Karpas-422 (cell line): ENCODE results near the gene E2F4. TPM values are rescaled to one million over a fixed set of nuclear protein-coding genes. Genes with fewer than 3 reads are reported as not detected.

Source experiments
- DNase-seq: peaks from one replicate; pipeline ENCODE4 v3.0.0-alpha.2; 2015
- H2AFZ ChIP-seq: fragments of 200-600 bp; sonication (generic); 2 replicates; pipeline ENCODE4 v1.6.1; 2014; ENCODE audit warnings: antibody characterized with exemption, low read length, mixed read lengths
- H3K27ac ChIP-seq: fragments of 200-600 bp; sonication (generic); 2 replicates; pipeline ENCODE4 v1.5.1; 2014; ENCODE audit warnings: mild to moderate bottlenecking, low read length, moderate library complexity
- H3K27me3 ChIP-seq: fragments of 200-600 bp; sonication (generic); 2 replicates; pipeline ENCODE4 v1.6.1; 2014; ENCODE audit warnings: low read length, mixed read lengths
- H3K36me3 ChIP-seq: fragments of 200-600 bp; sonication (generic); 2 replicates; pipeline ENCODE4 v1.6.1; 2014; ENCODE audit warnings: low read length, mixed read lengths; ENCODE audit not compliant: insufficient read depth
- H3K4me1 ChIP-seq: fragments of 200-600 bp; sonication (generic); 2 replicates; pipeline ENCODE4 v1.6.1; 2014; ENCODE audit warnings: mild to moderate bottlenecking, low read length, mixed read lengths
- H3K4me2 ChIP-seq: fragments of 200-600 bp; sonication (generic); 2 replicates; pipeline ENCODE4 v1.6.1; 2014; ENCODE audit warnings: low read length, low read depth, mild to moderate bottlenecking; ENCODE audit not compliant: poor library complexity, severe bottlenecking
- H3K4me3 ChIP-seq: fragments of 200-600 bp; sonication (generic); 2 replicates; pipeline ENCODE4 v1.5.1; 2014; ENCODE audit warnings: mild to moderate bottlenecking, antibody characterized with exemption, low read length, mixed read lengths
- H3K79me2 ChIP-seq: fragments of 200-600 bp; sonication (generic); 2 replicates; pipeline ENCODE4 v1.6.1; 2014; ENCODE audit warnings: mild to moderate bottlenecking, low read length, mixed read lengths
- H3K9ac ChIP-seq: fragments of 200-600 bp; sonication (generic); 2 replicates; pipeline ENCODE4 v1.6.0; 2014; ENCODE audit warnings: low read length
- H3K9me2 ChIP-seq: fragments of 200-600 bp; sonication (generic), shearing (Covaris generic); replicated peaks from 2 replicates; pipeline ENCODE4 v1.6.0; 2014; ENCODE audit warnings: mild to moderate bottlenecking, low read length, moderate library complexity; ENCODE audit not compliant: insufficient read depth
- H3K9me3 ChIP-seq: fragments of 300-700, 200-600 bp; sonication (generic); 2 replicates; pipeline ENCODE4 v1.6.1; 2014; ENCODE audit warnings: low read length, mixed read lengths
- H4K20me1 ChIP-seq: fragments of 200-600 bp; sonication (generic); 2 replicates; pipeline ENCODE4 v1.6.1; 2014; ENCODE audit warnings: mild to moderate bottlenecking, antibody characterized with exemption, low read length, low read depth; ENCODE audit not compliant: insufficient read depth
- total RNA-seq: library from RNA; depleted of rRNA; stranded (reverse); fragments of >200 nt; shearing (Covaris generic); gene quantifications from 2 replicates; pipeline ENCODE4 v1.2.3, GENCODE V29; 2014; ENCODE audit warnings: low replicate concordance; rRNA removed

Gene E2F4, protein sequence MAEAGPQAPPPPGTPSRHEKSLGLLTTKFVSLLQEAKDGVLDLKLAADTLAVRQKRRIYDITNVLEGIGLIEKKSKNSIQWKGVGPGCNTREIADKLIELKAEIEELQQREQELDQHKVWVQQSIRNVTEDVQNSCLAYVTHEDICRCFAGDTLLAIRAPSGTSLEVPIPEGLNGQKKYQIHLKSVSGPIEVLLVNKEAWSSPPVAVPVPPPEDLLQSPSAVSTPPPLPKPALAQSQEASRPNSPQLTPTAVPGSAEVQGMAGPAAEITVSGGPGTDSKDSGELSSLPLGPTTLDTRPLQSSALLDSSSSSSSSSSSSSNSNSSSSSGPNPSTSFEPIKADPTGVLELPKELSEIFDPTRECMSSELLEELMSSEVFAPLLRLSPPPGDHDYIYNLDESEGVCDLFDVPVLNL
- total RNA-seq, result 109 and 171 TPM in 2 replicates

GRCh38 chr16:67191995-67192681, at the start of gene E2F4:
Gene E2F4, plus strand, starts transcription at chr16:67192155. Its CDS starts 73 bp downstream, at chr16:67192228.
- 0 out of 2 replicates have a peak within 1 kb of the TSS, but pooled peaks have one; percentile 70 for H2AFZ ChIP-seq
- H3K9me2 ChIP-seq, result no peaks in the 10 kb centered on the region
- peaks cover 16% of the 10 kb centered on the region for H3K4me1 ChIP-seq

GRCh38 chr16:67142342-67142741, 49.6 kb upstream of the E2F4 start:
- Histone ChIP-seq H3K9me2 (no peaks in the 10 kb centered on the region), H3K4me3 (no peak overlapping the region), H3K36me3 (peaks cover 13% of the 10 kb centered on the region), H3K27me3 (no peaks in the 10 kb centered on the region), H4K20me1 (no peaks in the 10 kb centered on the region), H3K27ac (no peak overlapping the region), H3K4me2 (no peak overlapping the region), H3K9me3 (no peaks in the 10 kb centered on the region), H3K79me2 (no peaks in the 10 kb centered on the region), H2AFZ (no peak overlapping the region), H3K4me1 (no peaks in the 10 kb centered on the region), H3K9ac (no peak overlapping the region)
- DNase-seq, result no peak

More at GRCh38 chr16:67191995-67192681, at the start of gene E2F4:
- Histone ChIP-seq H3K36me3 (peaks cover 12% of the 10 kb centered on the region; the same call in 1 of the 2 replicates), H3K9ac (peak within 1 kb of the TSS; percentile 100), H3K9me3 (no peaks in the 10 kb centered on the region), H3K27ac (peak within 1 kb of the TSS; percentile 58; the same call in 1 of the 2 replicates), H3K4me2 (peak within 1 kb of the TSS; percentile 99), H3K27me3 (no peaks in the 10 kb centered on the region), H4K20me1 (peaks cover 28% of the 10 kb centered on the region), H3K79me2 (peaks cover 26% of the 10 kb centered on the region), H3K4me3 (peak within 1 kb of the TSS; percentile 100)
- peak; percentile 97 for DNase-seq

DNA sequence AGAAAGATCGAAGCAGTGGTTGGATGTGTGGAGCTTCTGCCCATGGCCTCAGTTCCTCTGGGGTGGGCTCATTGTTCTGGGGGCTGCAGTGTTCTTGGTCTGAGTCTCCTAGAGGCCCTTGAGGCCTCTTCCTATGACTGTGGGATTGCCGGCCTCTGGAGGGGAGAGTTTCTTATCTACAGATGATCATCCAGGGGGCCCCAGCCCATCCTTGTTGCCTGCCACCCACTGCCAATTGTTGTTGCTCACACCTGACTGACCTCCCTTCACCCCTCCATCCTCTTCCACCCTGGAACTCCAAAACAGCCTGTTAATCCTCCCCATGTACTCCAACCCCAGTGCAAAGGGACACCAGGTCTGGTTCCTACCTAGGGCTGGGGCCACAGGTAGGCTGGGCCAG, 47.0 kb upstream of the E2F4 start:
- H3K4me1 ChIP-seq, result no peaks in the 10 kb centered on the region
- H3K27me3 ChIP-seq, result no peaks in the 10 kb centered on the region
- H4K20me1 ChIP-seq, result no peaks in the 10 kb centered on the region
- no peak overlapping the region for H3K4me3 ChIP-seq
- no peaks in the 10 kb centered on the region for H3K9me3 ChIP-seq
- H3K27ac ChIP-seq, result no peak overlapping the region
- H3K79me2 ChIP-seq, result no peaks in the 10 kb centered on the region
- DNase-seq, result no peak
- H3K9ac ChIP-seq, result no peak overlapping the region
- H3K9me2 ChIP-seq, result no peaks in the 10 kb centered on the region
- H3K36me3 ChIP-seq, result peaks cover 4% of the 10 kb centered on the region
- no peak overlapping the region for H2AFZ ChIP-seq
- H3K4me2 ChIP-seq, result no peak overlapping the region

- no peak overlapping the region for H2AFZ ChIP-seq
Measured at GRCh38 chr16:67145746-67146145, 46.2 kb upstream of the E2F4 start.

GRCh38 chr16:67146523-67147357, 45.2 kb upstream of the E2F4 start:
- Histone ChIP-seq H3K4me2 (no peak overlapping the region), H4K20me1 (no peaks in the 10 kb centered on the region), H3K36me3 (no peaks in the 10 kb centered on the region; the same call in none of the 2 replicates), H3K27ac (no peak overlapping the region), H3K4me1 (no peaks in the 10 kb centered on the region), H2AFZ (no peak overlapping the region), H3K9ac (no peak overlapping the region), H3K9me2 (no peaks in the 10 kb centered on the region), H3K9me3 (no peaks in the 10 kb centered on the region), H3K27me3 (no peaks in the 10 kb centered on the region), H3K4me3 (no peak overlapping the region), H3K79me2 (no peaks in the 10 kb centered on the region)
- DNase-seq, result no peak

More at GRCh38 chr16:67145746-67146145, 46.2 kb upstream of the E2F4 start:
- Histone ChIP-seq H3K9me2 (no peaks in the 10 kb centered on the region), H3K9me3 (no peaks in the 10 kb centered on the region), H3K27me3 (no peaks in the 10 kb centered on the region), H4K20me1 (no peaks in the 10 kb centered on the region), H3K4me3 (no peak overlapping the region), H3K4me2 (no peak overlapping the region), H3K79me2 (no peaks in the 10 kb centered on the region), H3K9ac (no peak overlapping the region), H3K4me1 (no peaks in the 10 kb centered on the region), H3K27ac (no peak overlapping the region), H3K36me3 (peaks cover 4% of the 10 kb centered on the region)
- DNase-seq, result no peak

GRCh38 chr16:67147437-67148140, 44.4 kb upstream of the E2F4 start:
- Histone ChIP-seq H3K9ac (no peak overlapping the region), H3K27me3 (no peaks in the 10 kb centered on the region), H3K4me1 (no peaks in the 10 kb centered on the region), H3K36me3 (no peaks in the 10 kb centered on the region; the same call in 1 of the 2 replicates), H3K79me2 (no peaks in the 10 kb centered on the region), H3K9me2 (no peaks in the 10 kb centered on the region), H4K20me1 (no peaks in the 10 kb centered on the region), H3K4me3 (no peak overlapping the region), H3K4me2 (no peak overlapping the region), H2AFZ (no peak overlapping the region), H3K27ac (no peak overlapping the region), H3K9me3 (no peaks in the 10 kb centered on the region)
- DNase-seq, result no peak

GRCh38 chr16:67148221-67148620, 43.7 kb upstream of the E2F4 start:
- H2AFZ ChIP-seq, result no peak overlapping the region
- H3K9me3 ChIP-seq, result no peaks in the 10 kb centered on the region
- no peak for DNase-seq
- no peaks in the 10 kb centered on the region for H3K9me2 ChIP-seq
- no peak overlapping the region for H3K27ac ChIP-seq
- H3K79me2 ChIP-seq, result no peaks in the 10 kb centered on the region
- H3K36me3 ChIP-seq, result no peaks in the 10 kb centered on the region; the same call in 1 of the 2 replicates
- H4K20me1 ChIP-seq, result no peaks in the 10 kb centered on the region
- no peak overlapping the region for H3K4me3 ChIP-seq
- no peaks in the 10 kb centered on the region for H3K27me3 ChIP-seq
- H3K9ac ChIP-seq, result no peak overlapping the region
- H3K4me2 ChIP-seq, result no peak overlapping the region
- no peaks in the 10 kb centered on the region for H3K4me1 ChIP-seq
